Neuronal stem cell (in vitro differentiated cells): ENCODE measurements around the gene PTPN4.

Source experiments
- DNase-seq: peaks from one replicate; pipeline ENCODE4 v3.0.0-alpha.2; 2013; ENCODE audit warnings: low spot score
- H2AFZ ChIP-seq: one replicate; pipeline ENCODE4 v1.6.1; 2013; ENCODE audit warnings: mild to moderate bottlenecking, low read length, inconsistent platforms
- H2AK5ac ChIP-seq: 2 replicates; pipeline ENCODE4 v1.6.1; 2013; ENCODE audit warnings: low read depth, mild to moderate bottlenecking, inconsistent platforms, low read length, moderate library complexity, mixed read lengths
- H2BK120ac ChIP-seq: 2 replicates; pipeline ENCODE4 v1.6.1; 2013; ENCODE audit warnings: low read depth, mild to moderate bottlenecking, inconsistent platforms, low read length, moderate library complexity, mixed read lengths
- H2BK12ac ChIP-seq: one replicate; pipeline ENCODE4 v1.6.1; 2013; ENCODE audit warnings: low read length, inconsistent platforms
- H2BK15ac ChIP-seq: 2 replicates; pipeline ENCODE4 v1.6.1; 2013; ENCODE audit warnings: mild to moderate bottlenecking, low read length, inconsistent platforms, mixed read lengths
- H2BK5ac ChIP-seq: one replicate; pipeline ENCODE4 v1.6.1; 2013; ENCODE audit warnings: inconsistent platforms, mild to moderate bottlenecking, low read length, moderate library complexity
- H3K14ac ChIP-seq: one replicate; pipeline ENCODE4 v1.6.1; 2013; ENCODE audit warnings: low read length, inconsistent platforms
- H3K18ac ChIP-seq: 2 replicates; pipeline ENCODE4 v1.6.1; 2013; ENCODE audit warnings: low read length, inconsistent platforms
- H3K23ac ChIP-seq: 2 replicates; pipeline ENCODE4 v1.6.1; 2013; ENCODE audit warnings: low read depth, mild to moderate bottlenecking, mixed read lengths, low read length, inconsistent platforms; ENCODE audit not compliant: poor library complexity
- H3K27ac ChIP-seq: replicated peaks from 3 replicates; pipeline ENCODE4 v1.5.1; 2013; ENCODE audit warnings: low read length, inconsistent platforms
- H3K27me3 ChIP-seq, 3 experiments: 2 replicates each; pipeline ENCODE4 v1.6.1; 2013; ENCODE audit warnings: low read length in 3 of 3, mild to moderate bottlenecking in 2 of 3, inconsistent platforms in 1 of 3, low read depth in 1 of 3, mixed read lengths in 1 of 3, moderate library complexity in 1 of 3; ENCODE audit not compliant: control insufficient read depth in 3 of 3, insufficient read depth in 3 of 3
- H3K36me3 ChIP-seq, 2 donors: replicated peaks in 1 of 2; 2 replicates each; pipeline ENCODE4 v1.6.1; 2013; ENCODE audit warnings: low read length in 2 of 2; ENCODE audit not compliant: control insufficient read depth in 2 of 2, insufficient read depth in 2 of 2
- H3K4ac ChIP-seq: 2 replicates; pipeline ENCODE4 v1.6.1; 2013; ENCODE audit warnings: inconsistent platforms, mild to moderate bottlenecking, low read length, moderate library complexity
- H3K4me1 ChIP-seq, 2 donors: 1 replicate in 1 of 2; 2 replicates in 1 of 2; pipeline ENCODE4 v1.6.1; 2013; ENCODE audit warnings: low read length in 2 of 2, low read depth in 1 of 2; ENCODE audit not compliant: control insufficient read depth in 2 of 2, insufficient read depth in 1 of 2
- H3K4me2 ChIP-seq: one replicate; pipeline ENCODE4 v1.6.1; 2013; ENCODE audit warnings: mild to moderate bottlenecking, low read length, inconsistent platforms; ENCODE audit not compliant: insufficient read depth, poor library complexity, severe bottlenecking
- H3K4me3 ChIP-seq, 2 donors: 2 replicates each; pipeline ENCODE4 v1.5.1; 2013; ENCODE audit warnings: low read length in 2 of 2, mild to moderate bottlenecking in 2 of 2, inconsistent platforms in 1 of 2, moderate library complexity in 1 of 2
- H3K79me1 ChIP-seq: one replicate; pipeline ENCODE4 v1.6.1; 2013; ENCODE audit warnings: low read depth, mild to moderate bottlenecking, inconsistent platforms, low read length, moderate library complexity
- H3K9ac ChIP-seq: one replicate; pipeline ENCODE4 v1.6.1; 2013; ENCODE audit warnings: mild to moderate bottlenecking, low read depth, low read length, inconsistent platforms; ENCODE audit not compliant: poor library complexity
- H3K9me3 ChIP-seq, 2 donors: replicated peaks in 1 of 2; 2 replicates each; pipeline versions ENCODE3 to v1.6.1; 2013; ENCODE audit warnings: low read length in 2 of 2, mild to moderate bottlenecking in 2 of 2, inconsistent platforms in 1 of 2, low read depth in 1 of 2, mixed read lengths in 1 of 2, moderate library complexity in 1 of 2; ENCODE audit not compliant: control insufficient read depth in 2 of 2, insufficient read depth in 1 of 2
- H4K8ac ChIP-seq: one replicate; pipeline ENCODE4 v1.6.1; 2013; ENCODE audit warnings: low read depth, mild to moderate bottlenecking, inconsistent platforms, low read length, moderate library complexity
- H4K91ac ChIP-seq: one replicate; pipeline ENCODE4 v1.6.1; 2013; ENCODE audit warnings: low read length, low read depth, mild to moderate bottlenecking, inconsistent platforms; ENCODE audit not compliant: poor library complexity
- WGBS, 2 donors: extraction: QIAGEN DNeasy Blood & Tissue Kit; methylation state at CpG; one replicate each; pipeline ENCODE4 v1.1.7; 2013; ENCODE audit warnings: missing lambda C conversion rate in 2 of 2, mixed read lengths in 1 of 2; ENCODE audit not compliant: insufficient read length in 2 of 2, insufficient replicate concordance in 1 of 2; ENCODE audit errors: extremely low coverage in 2 of 2; 5-methylcytosine and 5-hydroxymethylcytosine counted together

The PTPN4 gene

DNA sequence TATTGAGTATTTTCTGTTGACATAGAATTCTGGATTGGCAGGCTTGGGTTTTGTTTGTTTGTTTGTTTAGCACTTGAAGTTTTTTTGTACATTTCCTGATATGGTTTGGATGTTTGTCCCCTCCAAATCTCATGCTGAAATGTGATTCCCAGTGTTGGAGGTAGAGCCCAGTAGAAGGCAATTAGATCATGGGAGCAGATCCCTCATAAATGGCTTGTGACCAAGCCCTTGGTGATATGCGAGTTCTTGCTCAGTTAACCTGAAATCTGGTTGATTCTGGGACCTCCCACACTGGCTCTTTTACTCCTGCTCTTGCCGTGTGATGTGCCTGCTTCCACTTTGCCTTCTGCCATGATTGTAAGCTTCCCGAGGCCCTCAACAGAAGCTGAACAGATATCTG is 98.0 kb downstream of the PTPN4 start:
- Histone ChIP-seq H3K4ac (no peak overlapping the region), H4K8ac (no peak overlapping the region), H3K79me1 (no peaks in the 10 kb centered on the region), H2BK120ac (no peak overlapping the region), H3K4me1 (peaks cover 0 to 2% of the 10 kb centered on the region in 2 donors), H2BK15ac (no peak overlapping the region), H3K9me3 (peaks cover 0 to 14% of the 10 kb centered on the region in 2 donors), H3K4me2 (no peak overlapping the region), H2BK12ac (no peak overlapping the region), H2AFZ (no peak overlapping the region), H3K36me3 (no peaks in the 10 kb centered on the region), H3K27ac (no peak overlapping the region), H3K4me3 (no peak overlapping the region), H3K9ac (no peak overlapping the region), H2BK5ac (no peak overlapping the region), H3K14ac (no peak overlapping the region), H3K23ac (no peak overlapping the region), H4K91ac (no peak overlapping the region), H2AK5ac (no peak overlapping the region), H3K27me3 (no peaks in the 10 kb centered on the region), H3K18ac (no peak overlapping the region)
- no peak for DNase-seq
- no CpG with 5 or more reads among the region's 3 CpGs for WGBS, 2 donors

DNA sequence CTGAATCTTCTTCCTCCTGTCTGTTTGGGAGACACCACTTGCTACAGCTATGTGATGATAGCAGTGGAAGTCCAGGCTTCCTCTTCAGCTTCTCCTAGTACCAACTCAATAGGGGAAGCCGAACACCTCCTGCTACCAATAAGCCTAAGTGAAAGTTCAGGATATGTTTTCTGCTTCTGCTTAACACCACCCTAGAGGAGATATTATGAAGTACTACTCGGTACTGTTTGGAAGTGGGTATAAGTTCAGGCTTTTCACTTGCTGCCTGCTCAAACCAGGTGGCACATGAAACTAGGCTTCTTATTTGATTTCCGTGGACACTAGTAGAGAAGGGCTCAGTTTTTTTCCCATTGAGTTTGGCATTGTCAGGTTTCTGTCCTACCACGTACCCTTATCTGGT is 99.8 kb downstream of the PTPN4 start:
- Histone ChIP-seq H4K8ac (no peak overlapping the region), H3K9me3 (no peaks in the 10 kb centered on the region)

DNA sequence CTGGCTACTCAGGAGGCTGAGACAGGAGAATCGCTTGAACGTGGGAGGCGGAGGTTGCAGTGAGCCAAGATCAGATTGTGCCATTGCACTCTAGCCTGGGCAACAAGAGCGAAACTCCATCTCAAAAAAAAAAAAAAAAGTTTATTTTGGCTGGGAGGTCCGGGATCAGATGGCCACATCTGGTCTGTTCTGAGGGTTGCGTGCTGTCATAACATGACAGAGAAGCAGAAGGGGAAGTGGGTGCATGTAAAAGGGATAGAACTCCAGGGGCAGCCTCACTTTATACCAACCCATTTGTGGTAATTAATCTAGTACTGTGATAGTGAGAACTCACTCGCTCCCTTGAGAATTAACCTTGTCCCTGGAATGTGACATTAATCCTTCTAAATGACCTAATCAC is 101.2 kb downstream of the PTPN4 start:
- Histone ChIP-seq H2BK5ac (no peak overlapping the region), H3K14ac (no peak overlapping the region), H4K8ac (no peak overlapping the region), H3K27me3 (no peaks in the 10 kb centered on the region), H3K18ac (no peak overlapping the region), H3K27ac (no peak overlapping the region), H3K4me2 (no peak overlapping the region), H2BK15ac (no peak overlapping the region), H4K91ac (no peak overlapping the region), H3K9ac (no peak overlapping the region), H2AK5ac (no peak overlapping the region), H3K9me3 (no peaks in the 10 kb centered on the region), H3K79me1 (no peaks in the 10 kb centered on the region), H3K4me3 (no peak overlapping the region), H2BK12ac (no peak overlapping the region), H3K36me3 (no peaks in the 10 kb centered on the region), H3K4ac (no peak overlapping the region), H3K4me1 (peaks cover 0 to 2% of the 10 kb centered on the region in 2 donors), H3K23ac (no peak overlapping the region), H2BK120ac (no peak overlapping the region), H2AFZ (no peak overlapping the region)
- DNase-seq = no peak
- WGBS, 2 donors = no CpG with 5 or more reads among the region's 7 CpGs

More for the DNA sequence above, 99.8 kb downstream of the PTPN4 start:
- Histone ChIP-seq H3K27ac (no peak overlapping the region), H3K9ac (no peak overlapping the region), H3K79me1 (no peaks in the 10 kb centered on the region), H2BK15ac (no peak overlapping the region), H3K27me3 (no peaks in the 10 kb centered on the region), H2AK5ac (no peak overlapping the region), H2AFZ (no peak overlapping the region), H4K91ac (no peak overlapping the region), H2BK5ac (no peak overlapping the region), H3K4ac (no peak overlapping the region), H3K36me3 (no peaks in the 10 kb centered on the region), H3K14ac (no peak overlapping the region), H3K23ac (no peak overlapping the region), H3K4me1 (peaks cover 0 to 2% of the 10 kb centered on the region in 2 donors), H2BK12ac (no peak overlapping the region), H3K4me3 (no peak overlapping the region), H2BK120ac (no peak overlapping the region), H3K18ac (no peak overlapping the region), H3K4me2 (no peak overlapping the region)
- DNase-seq = no peak
- no CpG with 5 or more reads among the region's 4 CpGs for WGBS, 2 donors

DNA sequence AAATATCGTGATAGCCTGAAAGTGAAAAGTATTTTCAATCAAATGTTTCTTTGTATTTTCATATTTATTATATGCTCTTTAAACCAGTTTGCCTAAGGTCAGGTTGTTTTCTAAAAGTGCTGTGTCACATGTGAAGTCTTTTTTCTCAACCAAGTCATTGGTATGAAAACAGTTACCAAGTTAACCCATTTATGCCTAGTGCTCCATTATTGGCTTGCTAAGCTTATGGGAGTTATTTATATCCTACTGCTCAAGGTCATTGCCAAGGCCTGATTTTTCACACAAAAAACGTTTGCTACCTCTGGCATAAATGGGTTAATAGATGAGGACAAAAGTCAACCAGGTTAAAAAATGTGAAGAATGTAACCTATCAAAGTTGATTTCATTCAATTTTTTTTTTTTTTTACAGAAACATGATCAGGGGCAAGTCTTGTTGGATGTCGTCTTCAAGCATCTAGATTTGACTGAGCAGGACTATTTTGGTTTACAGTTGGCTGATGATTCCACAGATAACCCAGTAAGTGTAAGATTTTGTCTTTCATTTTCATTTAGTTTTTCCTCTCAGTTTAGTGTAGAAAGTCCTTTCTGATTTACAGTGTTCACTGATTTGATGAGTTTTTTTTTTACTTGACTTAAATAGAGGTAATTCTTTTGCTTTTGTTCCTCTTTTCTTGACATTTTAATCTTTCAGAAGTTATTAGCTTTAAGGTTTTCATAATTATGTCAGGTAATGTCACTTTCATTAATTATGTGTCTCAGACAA is 102.6 kb downstream of the PTPN4 start:
- H3K14ac ChIP-seq = no peak overlapping the region
- no peak overlapping the region for H3K23ac ChIP-seq
- H3K4me3 ChIP-seq = no peak overlapping the region
- no peak overlapping the region for H2BK12ac ChIP-seq
- H2BK120ac ChIP-seq = no peak overlapping the region
- H2BK15ac ChIP-seq = no peak overlapping the region
- no peak overlapping the region for H4K8ac ChIP-seq
- peaks cover 0 to 2% of the 10 kb centered on the region in 2 donors for H3K4me1 ChIP-seq
- DNase-seq = no peak
- H3K79me1 ChIP-seq = no peaks in the 10 kb centered on the region
- H3K9ac ChIP-seq = no peak overlapping the region
- no peaks in the 10 kb centered on the region for H3K36me3 ChIP-seq
- no peak overlapping the region for H4K91ac ChIP-seq
- H3K9me3 ChIP-seq = no peaks in the 10 kb centered on the region
- no peak overlapping the region for H3K18ac ChIP-seq
- no CpG with 5 or more reads among the region's 3 CpGs for WGBS, 2 donors
- no peak overlapping the region for H3K27ac ChIP-seq
- no peak overlapping the region for H2AFZ ChIP-seq
- H3K4ac ChIP-seq = no peak overlapping the region
- no peak overlapping the region for H3K4me2 ChIP-seq
- no peak overlapping the region for H2BK5ac ChIP-seq
- H3K27me3 ChIP-seq = no peaks in the 10 kb centered on the region
- no peak overlapping the region for H2AK5ac ChIP-seq
